Osteocyte (in vitro differentiated cells): ENCODE data around the gene PTPRD. TPM values are rescaled to one million over a fixed set of nuclear protein-coding genes. Genes with fewer than 3 reads are reported as not detected.

Experiments
- DNase-seq: peaks from one replicate; pipeline ENCODE4 v3.0.0; 2021; ENCODE audit warnings: mixed read lengths; ENCODE audit not compliant: unreplicated experiment; ENCODE audit errors: extremely low spot score
- H3K27ac Mint-ChIP-seq: one replicate; pipeline ENCODE4 v1.8.0; 2021; ENCODE audit warnings: mild to moderate bottlenecking, mixed read lengths; ENCODE audit not compliant: unreplicated experiment
- H3K27me3 Mint-ChIP-seq: one replicate; pipeline ENCODE4 v1.8.0; 2021; ENCODE audit warnings: mixed read lengths; ENCODE audit not compliant: unreplicated experiment
- H3K36me3 Mint-ChIP-seq: one replicate; pipeline ENCODE4 v1.8.0; 2021; ENCODE audit warnings: mixed read lengths; ENCODE audit not compliant: unreplicated experiment
- H3K4me1 Mint-ChIP-seq: one replicate; pipeline ENCODE4 v1.8.0; 2021; ENCODE audit warnings: mixed read lengths; ENCODE audit not compliant: unreplicated experiment
- H3K4me3 Mint-ChIP-seq: one replicate; pipeline ENCODE4 v1.8.0; 2021; ENCODE audit warnings: mild to moderate bottlenecking, moderate library complexity, mixed read lengths; ENCODE audit not compliant: unreplicated experiment
- H3K9me3 Mint-ChIP-seq: one replicate; pipeline ENCODE4 v1.8.0; 2021; ENCODE audit warnings: mixed read lengths; ENCODE audit not compliant: unreplicated experiment
- total RNA-seq: library from RNA; stranded (reverse); gene quantifications from 2 replicates; pipeline ENCODE4 v1.2.1, GENCODE V29; 2021
- TF ChIP-seq, protein P1 (sequence below): fragments of 200-600 bp; sonication (generic); IDR thresholded peaks from 2 replicates; pipeline ENCODE4 v1.5.0; 2021; ENCODE audit warnings: antibody characterized with exemption, mild to moderate bottlenecking, moderate library complexity

The PTPRD gene
- total RNA-seq, 1 donor from 2014 or later = 5.4 TPM

DNA sequence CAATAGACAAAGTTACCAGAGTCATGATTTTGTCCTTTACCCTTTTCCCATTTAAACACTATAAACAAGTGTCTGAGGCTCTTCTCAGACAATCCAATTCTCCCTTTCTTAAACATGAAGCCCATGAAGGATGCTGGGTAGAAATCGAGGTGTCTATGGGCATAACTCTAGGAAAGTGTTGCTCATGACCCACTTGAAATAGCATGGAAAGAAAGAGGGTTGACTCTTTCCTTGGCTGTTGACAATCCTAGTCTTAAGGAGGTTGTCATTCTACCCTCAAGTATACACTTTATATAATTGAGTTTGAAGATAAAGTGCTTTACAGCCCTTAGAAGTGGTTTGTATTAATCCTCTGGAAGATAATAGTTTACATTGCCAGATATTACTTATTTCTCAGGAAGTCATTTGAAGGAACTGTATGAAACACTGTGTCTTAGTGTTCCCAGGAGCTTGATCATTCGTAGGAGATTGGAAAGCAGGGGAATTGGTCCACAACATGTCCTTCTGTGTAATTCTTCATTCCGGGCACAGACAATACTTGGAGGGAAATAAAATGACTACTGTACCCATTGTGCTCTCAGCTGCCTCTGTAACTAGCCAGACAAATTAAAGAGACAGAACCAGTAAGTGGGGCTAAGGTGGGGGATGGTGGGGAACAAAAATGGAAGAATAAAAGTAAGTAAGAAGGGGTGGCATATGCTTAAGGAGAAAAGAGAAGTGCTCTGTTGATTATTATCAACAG lies 1734.9 kb downstream of the PTPRD start:
- TF ChIP-seq, protein P1, sequence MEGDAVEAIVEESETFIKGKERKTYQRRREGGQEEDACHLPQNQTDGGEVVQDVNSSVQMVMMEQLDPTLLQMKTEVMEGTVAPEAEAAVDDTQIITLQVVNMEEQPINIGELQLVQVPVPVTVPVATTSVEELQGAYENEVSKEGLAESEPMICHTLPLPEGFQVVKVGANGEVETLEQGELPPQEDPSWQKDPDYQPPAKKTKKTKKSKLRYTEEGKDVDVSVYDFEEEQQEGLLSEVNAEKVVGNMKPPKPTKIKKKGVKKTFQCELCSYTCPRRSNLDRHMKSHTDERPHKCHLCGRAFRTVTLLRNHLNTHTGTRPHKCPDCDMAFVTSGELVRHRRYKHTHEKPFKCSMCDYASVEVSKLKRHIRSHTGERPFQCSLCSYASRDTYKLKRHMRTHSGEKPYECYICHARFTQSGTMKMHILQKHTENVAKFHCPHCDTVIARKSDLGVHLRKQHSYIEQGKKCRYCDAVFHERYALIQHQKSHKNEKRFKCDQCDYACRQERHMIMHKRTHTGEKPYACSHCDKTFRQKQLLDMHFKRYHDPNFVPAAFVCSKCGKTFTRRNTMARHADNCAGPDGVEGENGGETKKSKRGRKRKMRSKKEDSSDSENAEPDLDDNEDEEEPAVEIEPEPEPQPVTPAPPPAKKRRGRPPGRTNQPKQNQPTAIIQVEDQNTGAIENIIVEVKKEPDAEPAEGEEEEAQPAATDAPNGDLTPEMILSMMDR = no peak
- no peaks in the 10 kb centered on the region for H3K4me1 Mint-ChIP-seq
- no peak overlapping the region for H3K27ac Mint-ChIP-seq
- no peaks in the 10 kb centered on the region for H3K9me3 Mint-ChIP-seq
- H3K36me3 Mint-ChIP-seq = no peaks in the 10 kb centered on the region
- DNase-seq = no peak
- no peak overlapping the region for H3K4me3 Mint-ChIP-seq
- no peaks in the 10 kb centered on the region for H3K27me3 Mint-ChIP-seq

DNA sequence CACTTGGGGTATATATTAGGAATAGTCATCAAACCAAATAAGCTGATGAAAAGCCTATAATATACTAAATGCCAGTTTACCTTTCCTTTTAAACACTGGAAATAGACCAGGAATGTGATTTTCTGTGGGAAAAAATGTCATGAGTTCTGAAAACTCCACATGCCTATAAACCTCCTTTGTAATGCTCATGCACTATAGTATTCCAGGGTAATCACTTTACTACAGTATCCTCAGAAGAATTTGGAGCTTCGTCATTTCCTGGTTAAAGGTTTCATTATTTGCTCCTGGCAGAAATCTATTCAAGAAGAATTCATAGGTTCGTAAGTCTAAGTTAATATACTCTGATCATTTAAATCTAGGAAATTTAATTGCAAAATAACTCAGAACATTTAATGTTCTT lies 1736.5 kb downstream of the PTPRD start:
- H3K4me1 Mint-ChIP-seq = no peaks in the 10 kb centered on the region
- no peak overlapping the region for H3K27ac Mint-ChIP-seq
- no peaks in the 10 kb centered on the region for H3K36me3 Mint-ChIP-seq
- no peaks in the 10 kb centered on the region for H3K9me3 Mint-ChIP-seq
- TF ChIP-seq, protein P1 = no peak
- H3K27me3 Mint-ChIP-seq = no peaks in the 10 kb centered on the region
- H3K4me3 Mint-ChIP-seq = no peak overlapping the region
- DNase-seq = no peak

DNA sequence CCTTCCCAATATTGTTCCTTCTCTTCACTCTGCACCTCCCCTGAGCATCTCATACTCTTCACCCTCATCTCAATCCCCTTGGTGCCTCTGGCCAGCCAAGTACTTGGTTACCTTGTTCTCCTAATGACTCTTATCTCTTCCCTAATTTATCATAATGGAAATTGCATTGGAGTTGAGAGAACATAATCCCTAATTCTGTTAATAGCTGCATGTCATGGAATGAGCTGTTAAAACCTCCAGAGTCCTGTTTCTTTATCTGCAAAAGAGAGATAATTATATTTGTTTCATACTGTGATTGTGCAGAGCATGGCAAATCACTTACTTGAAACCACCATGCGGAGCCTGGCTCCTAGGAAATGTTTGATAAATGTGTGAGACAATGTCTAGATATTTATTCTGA lies 1738.3 kb downstream of the PTPRD start:
- TF ChIP-seq, protein P1 = no peak
- H3K27me3 Mint-ChIP-seq = no peaks in the 10 kb centered on the region
- H3K27ac Mint-ChIP-seq = no peak overlapping the region
- no peaks in the 10 kb centered on the region for H3K9me3 Mint-ChIP-seq
- H3K4me1 Mint-ChIP-seq = peaks cover 2% of the 10 kb centered on the region
- DNase-seq = no peak
- H3K36me3 Mint-ChIP-seq = no peaks in the 10 kb centered on the region
- no peak overlapping the region for H3K4me3 Mint-ChIP-seq

DNA sequence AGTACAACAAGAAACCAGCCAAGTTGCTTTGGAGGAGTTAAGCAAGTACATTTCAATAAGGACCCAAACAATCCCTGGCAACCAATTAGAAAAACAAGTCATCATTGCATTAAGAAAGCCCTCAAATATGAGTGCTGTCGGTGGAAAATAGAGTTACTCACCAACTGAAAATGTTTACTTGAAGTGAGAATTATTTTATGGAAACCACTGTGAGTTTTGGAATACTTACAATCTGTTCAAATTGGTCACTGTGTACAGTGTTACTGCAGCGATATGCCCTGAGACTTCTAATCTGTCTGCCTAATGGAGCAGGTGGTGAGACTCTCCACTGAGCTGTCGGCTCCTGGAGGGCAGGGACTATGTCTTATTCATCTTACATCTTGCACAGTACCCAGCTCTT lies 1740.0 kb downstream of the PTPRD start:
- peaks cover 10% of the 10 kb centered on the region for H3K4me1 Mint-ChIP-seq
- no peaks in the 10 kb centered on the region for H3K36me3 Mint-ChIP-seq
- H3K27me3 Mint-ChIP-seq = no peaks in the 10 kb centered on the region
- H3K9me3 Mint-ChIP-seq = no peaks in the 10 kb centered on the region
- no peak overlapping the region for H3K4me3 Mint-ChIP-seq
- TF ChIP-seq, protein P1 = no peak
- no peak for DNase-seq
- H3K27ac Mint-ChIP-seq = no peak overlapping the region

DNA sequence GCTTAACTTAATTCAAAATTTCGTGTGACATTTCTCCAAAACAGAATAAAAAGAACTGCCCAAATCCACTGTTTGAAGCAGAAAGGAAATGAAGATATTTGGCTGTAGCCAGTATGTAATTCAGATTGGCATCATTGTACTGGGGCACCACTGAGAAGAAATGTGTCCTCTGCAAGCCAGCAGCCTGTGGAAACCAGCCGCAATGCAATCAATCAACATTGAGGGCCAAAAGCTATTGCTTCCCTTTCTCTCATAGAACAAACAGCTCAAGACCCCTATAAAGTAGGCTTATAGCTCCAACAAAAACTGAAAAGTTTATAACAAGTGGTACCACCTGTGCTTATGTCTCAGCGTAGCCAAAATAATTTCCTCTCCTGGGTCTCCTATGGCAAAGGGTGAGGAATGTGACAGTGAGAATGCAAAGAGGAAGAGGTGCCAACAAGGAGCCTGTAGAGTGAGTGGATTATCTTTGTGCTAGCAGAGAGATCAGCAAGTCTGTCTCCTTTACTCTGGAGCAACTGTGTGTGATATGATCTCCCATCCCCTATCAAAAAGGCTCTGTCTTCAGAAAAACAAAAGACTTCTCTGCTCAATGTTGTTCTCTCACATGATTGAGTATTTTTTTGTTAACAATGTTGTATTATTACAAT lies 1740.9 kb downstream of the PTPRD start:
- Mint-ChIP-seq H3K9me3 (no peaks in the 10 kb centered on the region), H3K4me3 (no peak overlapping the region), H3K27me3 (no peaks in the 10 kb centered on the region), H3K36me3 (no peaks in the 10 kb centered on the region), H3K4me1 (peaks cover 10% of the 10 kb centered on the region), H3K27ac (no peak overlapping the region)
- DNase-seq = no peak
- TF ChIP-seq, protein P1 = no peak
